ENCODE data around the gene KCNN1. TPM values are rescaled to one million over a fixed set of nuclear protein-coding genes. Genes with fewer than 3 reads are reported as not detected.

KCNN1 gene
- total and polyA plus RNA-seq, 2 of the 13 experiments (the other 11 are each of a cell fraction or from before 2014, with no cell fraction given) = 0.04 TPM; not detected in 1

DNA sequence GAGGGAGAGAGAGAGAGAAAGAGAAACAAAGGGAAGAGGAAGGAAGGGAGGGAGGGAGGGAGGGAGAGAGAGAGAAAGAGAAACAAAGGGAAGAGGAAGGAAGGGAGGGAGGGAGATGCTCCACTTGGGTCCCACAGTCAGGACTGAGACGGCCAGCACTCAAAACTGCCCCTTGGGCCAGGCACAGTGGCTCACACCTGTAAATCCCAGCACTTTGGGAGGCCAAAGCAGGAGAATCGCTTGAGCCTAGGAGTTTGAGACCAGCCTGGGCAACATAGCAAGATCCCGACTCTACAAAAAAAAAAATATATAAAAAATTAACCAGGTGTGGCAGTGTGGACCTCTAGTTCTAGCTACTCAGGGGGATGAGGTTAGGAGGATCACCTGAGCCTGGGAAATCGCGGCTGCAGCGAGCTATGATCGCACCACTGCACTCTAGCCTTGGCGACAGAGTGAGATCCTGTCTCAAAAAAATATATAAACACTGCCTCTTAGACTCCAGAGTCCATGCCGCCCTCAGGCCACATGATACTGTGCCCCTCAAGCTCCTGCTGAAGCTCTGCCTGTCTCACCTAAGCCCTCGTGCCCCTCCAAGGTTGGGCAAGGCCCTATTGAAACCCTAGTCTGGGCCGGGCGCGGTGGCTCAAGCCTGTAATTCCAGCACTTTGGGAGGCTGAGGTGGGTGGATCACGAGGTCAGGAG is 49.5 kb downstream of the KCNN1 start:
- ChIA-PET CTCF (ENCODE audit: low intra/inter-chr PET ratio, low total read pairs) (no interaction called here), POLR2A (no interaction called here)
- TF ChIP-seq ZNF121 (CRISPR knock-in tag; IDR thresholded peaks at IDR 0.05) (peak; percentile 79), KLF11 (CRISPR knock-in tag; IDR thresholded peaks at IDR 0.05) (no peak), BRD4 (CRISPR knock-in tag; IDR thresholded peaks at IDR 0.05) (no peak), ZNF543 (CRISPR knock-in tag; IDR thresholded peaks at IDR 0.05) (peak; percentile 96), ZZZ3 (CRISPR knock-in tag; IDR thresholded peaks at IDR 0.05; ENCODE audit: borderline replicate concordance) (no peak), SOX5 (CRISPR knock-in tag; IDR thresholded peaks at IDR 0.05; ENCODE audit: borderline replicate concordance) (no peak), HIVEP1 (CRISPR knock-in tag; IDR thresholded peaks at IDR 0.05) (no peak), SP4 (CRISPR knock-in tag; IDR thresholded peaks at IDR 0.05) (no peak)
- TF ChIP-seq, protein P1, sequence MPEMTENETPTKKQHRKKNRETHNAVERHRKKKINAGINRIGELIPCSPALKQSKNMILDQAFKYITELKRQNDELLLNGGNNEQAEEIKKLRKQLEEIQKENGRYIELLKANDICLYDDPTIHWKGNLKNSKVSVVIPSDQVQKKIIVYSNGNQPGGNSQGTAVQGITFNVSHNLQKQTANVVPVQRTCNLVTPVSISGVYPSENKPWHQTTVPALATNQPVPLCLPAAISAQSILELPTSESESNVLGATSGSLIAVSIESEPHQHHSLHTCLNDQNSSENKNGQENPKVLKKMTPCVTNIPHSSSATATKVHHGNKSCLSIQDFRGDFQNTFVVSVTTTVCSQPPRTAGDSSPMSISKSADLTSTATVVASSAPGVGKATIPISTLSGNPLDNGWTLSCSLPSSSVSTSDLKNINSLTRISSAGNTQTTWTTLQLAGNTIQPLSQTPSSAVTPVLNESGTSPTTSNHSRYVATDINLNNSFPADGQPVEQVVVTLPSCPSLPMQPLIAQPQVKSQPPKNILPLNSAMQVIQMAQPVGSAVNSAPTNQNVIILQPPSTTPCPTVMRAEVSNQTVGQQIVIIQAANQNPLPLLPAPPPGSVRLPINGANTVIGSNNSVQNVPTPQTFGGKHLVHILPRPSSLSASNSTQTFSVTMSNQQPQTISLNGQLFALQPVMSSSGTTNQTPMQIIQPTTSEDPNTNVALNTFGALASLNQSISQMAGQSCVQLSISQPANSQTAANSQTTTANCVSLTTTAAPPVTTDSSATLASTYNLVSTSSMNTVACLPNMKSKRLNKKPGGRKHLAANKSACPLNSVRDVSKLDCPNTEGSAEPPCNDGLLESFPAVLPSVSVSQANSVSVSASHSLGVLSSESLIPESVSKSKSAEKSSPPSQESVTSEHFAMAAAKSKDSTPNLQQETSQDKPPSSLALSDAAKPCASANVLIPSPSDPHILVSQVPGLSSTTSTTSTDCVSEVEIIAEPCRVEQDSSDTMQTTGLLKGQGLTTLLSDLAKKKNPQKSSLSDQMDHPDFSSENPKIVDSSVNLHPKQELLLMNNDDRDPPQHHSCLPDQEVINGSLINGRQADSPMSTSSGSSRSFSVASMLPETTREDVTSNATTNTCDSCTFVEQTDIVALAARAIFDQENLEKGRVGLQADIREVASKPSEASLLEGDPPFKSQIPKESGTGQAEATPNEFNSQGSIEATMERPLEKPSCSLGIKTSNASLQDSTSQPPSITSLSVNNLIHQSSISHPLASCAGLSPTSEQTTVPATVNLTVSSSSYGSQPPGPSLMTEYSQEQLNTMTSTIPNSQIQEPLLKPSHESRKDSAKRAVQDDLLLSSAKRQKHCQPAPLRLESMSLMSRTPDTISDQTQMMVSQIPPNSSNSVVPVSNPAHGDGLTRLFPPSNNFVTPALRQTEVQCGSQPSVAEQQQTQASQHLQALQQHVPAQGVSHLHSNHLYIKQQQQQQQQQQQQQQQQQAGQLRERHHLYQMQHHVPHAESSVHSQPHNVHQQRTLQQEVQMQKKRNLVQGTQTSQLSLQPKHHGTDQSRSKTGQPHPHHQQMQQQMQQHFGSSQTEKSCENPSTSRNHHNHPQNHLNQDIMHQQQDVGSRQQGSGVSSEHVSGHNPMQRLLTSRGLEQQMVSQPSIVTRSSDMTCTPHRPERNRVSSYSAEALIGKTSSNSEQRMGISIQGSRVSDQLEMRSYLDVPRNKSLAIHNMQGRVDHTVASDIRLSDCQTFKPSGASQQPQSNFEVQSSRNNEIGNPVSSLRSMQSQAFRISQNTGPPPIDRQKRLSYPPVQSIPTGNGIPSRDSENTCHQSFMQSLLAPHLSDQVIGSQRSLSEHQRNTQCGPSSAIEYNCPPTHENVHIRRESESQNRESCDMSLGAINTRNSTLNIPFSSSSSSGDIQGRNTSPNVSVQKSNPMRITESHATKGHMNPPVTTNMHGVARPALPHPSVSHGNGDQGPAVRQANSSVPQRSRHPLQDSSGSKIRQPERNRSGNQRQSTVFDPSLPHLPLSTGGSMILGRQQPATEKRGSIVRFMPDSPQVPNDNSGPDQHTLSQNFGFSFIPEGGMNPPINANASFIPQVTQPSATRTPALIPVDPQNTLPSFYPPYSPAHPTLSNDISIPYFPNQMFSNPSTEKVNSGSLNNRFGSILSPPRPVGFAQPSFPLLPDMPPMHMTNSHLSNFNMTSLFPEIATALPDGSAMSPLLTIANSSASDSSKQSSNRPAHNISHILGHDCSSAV (CRISPR knock-in tag; IDR thresholded peaks at IDR 0.05; ENCODE audit: borderline replicate concordance) = no peak
- TF ChIP-seq, protein P2, sequence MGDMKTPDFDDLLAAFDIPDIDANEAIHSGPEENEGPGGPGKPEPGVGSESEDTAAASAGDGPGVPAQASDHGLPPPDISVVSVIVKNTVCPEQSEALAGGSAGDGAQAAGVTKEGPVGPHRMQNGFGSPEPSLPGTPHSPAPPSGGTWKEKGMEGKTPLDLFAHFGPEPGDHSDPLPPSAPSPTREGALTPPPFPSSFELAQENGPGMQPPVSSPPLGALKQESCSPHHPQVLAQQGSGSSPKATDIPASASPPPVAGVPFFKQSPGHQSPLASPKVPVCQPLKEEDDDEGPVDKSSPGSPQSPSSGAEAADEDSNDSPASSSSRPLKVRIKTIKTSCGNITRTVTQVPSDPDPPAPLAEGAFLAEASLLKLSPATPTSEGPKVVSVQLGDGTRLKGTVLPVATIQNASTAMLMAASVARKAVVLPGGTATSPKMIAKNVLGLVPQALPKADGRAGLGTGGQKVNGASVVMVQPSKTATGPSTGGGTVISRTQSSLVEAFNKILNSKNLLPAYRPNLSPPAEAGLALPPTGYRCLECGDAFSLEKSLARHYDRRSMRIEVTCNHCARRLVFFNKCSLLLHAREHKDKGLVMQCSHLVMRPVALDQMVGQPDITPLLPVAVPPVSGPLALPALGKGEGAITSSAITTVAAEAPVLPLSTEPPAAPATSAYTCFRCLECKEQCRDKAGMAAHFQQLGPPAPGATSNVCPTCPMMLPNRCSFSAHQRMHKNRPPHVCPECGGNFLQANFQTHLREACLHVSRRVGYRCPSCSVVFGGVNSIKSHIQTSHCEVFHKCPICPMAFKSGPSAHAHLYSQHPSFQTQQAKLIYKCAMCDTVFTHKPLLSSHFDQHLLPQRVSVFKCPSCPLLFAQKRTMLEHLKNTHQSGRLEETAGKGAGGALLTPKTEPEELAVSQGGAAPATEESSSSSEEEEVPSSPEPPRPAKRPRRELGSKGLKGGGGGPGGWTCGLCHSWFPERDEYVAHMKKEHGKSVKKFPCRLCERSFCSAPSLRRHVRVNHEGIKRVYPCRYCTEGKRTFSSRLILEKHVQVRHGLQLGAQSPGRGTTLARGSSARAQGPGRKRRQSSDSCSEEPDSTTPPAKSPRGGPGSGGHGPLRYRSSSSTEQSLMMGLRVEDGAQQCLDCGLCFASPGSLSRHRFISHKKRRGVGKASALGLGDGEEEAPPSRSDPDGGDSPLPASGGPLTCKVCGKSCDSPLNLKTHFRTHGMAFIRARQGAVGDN (CRISPR knock-in tag; IDR thresholded peaks at IDR 0.05) = 0 out of 2 replicates have a peak, but pooled peaks have one; percentile 28
- TF ChIP-seq, protein P3, sequence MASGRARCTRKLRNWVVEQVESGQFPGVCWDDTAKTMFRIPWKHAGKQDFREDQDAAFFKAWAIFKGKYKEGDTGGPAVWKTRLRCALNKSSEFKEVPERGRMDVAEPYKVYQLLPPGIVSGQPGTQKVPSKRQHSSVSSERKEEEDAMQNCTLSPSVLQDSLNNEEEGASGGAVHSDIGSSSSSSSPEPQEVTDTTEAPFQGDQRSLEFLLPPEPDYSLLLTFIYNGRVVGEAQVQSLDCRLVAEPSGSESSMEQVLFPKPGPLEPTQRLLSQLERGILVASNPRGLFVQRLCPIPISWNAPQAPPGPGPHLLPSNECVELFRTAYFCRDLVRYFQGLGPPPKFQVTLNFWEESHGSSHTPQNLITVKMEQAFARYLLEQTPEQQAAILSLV (CRISPR knock-in tag; IDR thresholded peaks at IDR 0.05; ENCODE audit: borderline replicate concordance) = no peak
- intact Hi-C loops (cut with micrococcal nuclease; ENCODE audit: unreplicated experiment) (no loop called here), in situ Hi-C loops (cut with HindIII; ENCODE audit: extremely low pct_ligation_motif_present, low pct_unique_long_range_greater_than_20kb) (no loop called here)
- no TSS peak for BruUV-seq (replicated peaks)
- Histone ChIP-seq H3K36me3 (replicated peaks in 1 of 2; ENCODE audit: control insufficient read depth in 1 of 2, insufficient read depth in 2 of 2, low read length in 2 of 2) (no peaks in the 10 kb centered on the region; a peak in 1 of 5 replicates), H3K27ac (ENCODE audit: extremely low read length, insufficient read depth, low read length) (no peak overlapping the region), H3K4me2 (ENCODE audit: low read depth, low read length) (peak overlapping the region; percentile 51), H3K9me3 (ENCODE audit: low read length) (no peaks in the 10 kb centered on the region), H3K9ac (ENCODE audit: insufficient read depth, low read depth, low read length) (0 out of 2 replicates have a peak overlapping the region, but pooled peaks have one; percentile 25), H2AFZ (ENCODE audit: low read length) (no peak overlapping the region), H3K4me1 (ENCODE audit: insufficient read depth, low read length) (peaks cover 65% of the 10 kb centered on the region), H3K27me3 (ENCODE audit: control insufficient read depth in 1 of 2, insufficient read depth in 2 of 2, low read length in 2 of 2) (no peaks in the 10 kb centered on the region), H4K20me1 (ENCODE audit: insufficient read depth, low read length) (no peaks in the 10 kb centered on the region), H3K79me2 (ENCODE audit: insufficient read depth, low read length) (no peaks in the 10 kb centered on the region), H3K4me3 (replicated peaks in 1 of 3; ENCODE audit: insufficient read depth in 1 of 3, low read depth in 2 of 3, low read length in 3 of 3) (no peak overlapping the region; a peak in 1 of 6 replicates)
- FAIRE-seq (no peak), DNase-seq (ENCODE audit: low spot score) (no peak), ATAC-seq (no peak)
- 42% methylated on average over 14 of the region's 14 CpGs for WGBS (ENCODE audit: low lambda C conversion rate)
